Stimulated activated CD4-positive, alpha-beta T cell treated with anti-CD3 and anti-CD28 coated beads, Interleukin-15, amount 100 ng/mL, for 48 hours (primary cell): ENCODE data around the gene ISLR2.
"Not testable (repeated sequence)": the region's sequence is repeated elsewhere in the genome, so short reads cannot be mapped to it uniquely, and the experiment has no call there.

Experiments
- DNase-seq, 2 donors: peaks; one replicate each; pipeline ENCODE4 v3.0.0-alpha.2; 2020; ENCODE audit warnings: low read depth in 2 of 2

The ISLR2 gene

GRCh38 chr15:74156678-74157411 is 26.5 kb downstream of the ISLR2 start:
- DNase-seq: no peak

- DNase-seq: no peak
These were observed 27.8 kb downstream of the ISLR2 start for GRCh38 chr15:74157868-74158827.

GRCh38 chr15:74158855-74159650 is 28.7 kb downstream of the ISLR2 start:
- DNase-seq: no peak

- no peak for DNase-seq
These were observed 29.4 kb downstream of the ISLR2 start for GRCh38 chr15:74159773-74160172.

- DNase-seq: not testable (repeated sequence)
These were observed 30.0 kb downstream of the ISLR2 start for GRCh38 chr15:74160390-74160789.

- DNase-seq: not testable (repeated sequence)
These were observed 31.8 kb downstream of the ISLR2 start for GRCh38 chr15:74162195-74162536.

- DNase-seq: no peak
These were observed 35.1 kb downstream of the ISLR2 start for GRCh38 chr15:74165461-74165860.

- DNase-seq: no peak
These were observed 37.5 kb downstream of the ISLR2 start for GRCh38 chr15:74167891-74168331.

GRCh38 chr15:74168711-74169126 is 38.3 kb downstream of the ISLR2 start:
- no peak for DNase-seq

- no peak for DNase-seq
These were observed 39.9 kb downstream of the ISLR2 start for GRCh38 chr15:74170071-74170844.

- no peak for DNase-seq
These were observed 40.6 kb downstream of the ISLR2 start for GRCh38 chr15:74170875-74171578.

- DNase-seq: no peak
These were observed 41.7 kb downstream of the ISLR2 start for GRCh38 chr15:74171965-74172541.

GRCh38 chr15:74172701-74173379 is 42.5 kb downstream of the ISLR2 start:
- DNase-seq: no peak

GRCh38 chr15:74173380-74174218 is 43.2 kb downstream of the ISLR2 start, which contains the start of gene ISLR:
TSS of gene ISLR (plus strand) at chr15:74173710. CDS start at chr15:74174859, 1,149 bp downstream.
- DNase-seq: no peak

GRCh38 chr15:74174219-74174957 is 44.0 kb downstream of the ISLR2 start:
- DNase-seq: no peak

GRCh38 chr15:74174958-74175253 is 44.5 kb downstream of the ISLR2 start:
- DNase-seq: no peak

- no peak for DNase-seq
These were observed 45.1 kb downstream of the ISLR2 start for GRCh38 chr15:74175271-74176191.
